Panc1 (cell line): ENCODE data around the gene OR52E6. TPM values are rescaled to one million over a fixed set of nuclear protein-coding genes. Genes with fewer than 3 reads are reported as not detected.

Source experiments
- ATAC-seq: fragments of 200-7000 bp; cut with Tn5 transposase; 2 replicates; pipeline ENCODE4 v1.9.1; 2020; ENCODE audit warnings: mild to moderate bottlenecking, moderate library complexity
- Bru-seq: library from RNA; stranded (reverse); fragments of 400-500 nt; gene quantifications from one replicate; lab custom pipeline; 2021; lab: Mats Ljungman, UMichigan
- BruChase-seq, 2 experiments: library from RNA; stranded (reverse); fragments of 400-500 nt; gene quantifications; one replicate each; lab custom pipeline; 2021; lab: Mats Ljungman, UMichigan
- BruUV-seq: library from RNA; stranded (reverse); fragments of 400-500 nt; replicated peaks from 2 replicates; lab custom pipeline; 2021; lab: Mats Ljungman, UMichigan
- CTCF ChIA-PET: fragments of 300-600 bp; sonication (Branson Sonifier 250); formaldehyde crosslinking; loops from one replicate; lab custom pipeline; 2022; ENCODE audit warnings: antibody characterized with exemption; lab: Charles Lee
- POLR2A ChIA-PET: fragments of 300-600 bp; sonication (Branson Sonifier 250); formaldehyde crosslinking; loops from one replicate; lab custom pipeline; 2022; ENCODE audit warnings: antibody characterized with exemption; lab: Charles Lee
- DNase-seq: peaks from one replicate; pipeline ENCODE4 v3.0.0-alpha.2; 2010; ENCODE audit warnings: low read depth, low spot score
- H3K27ac ChIP-seq: 2 replicates; pipeline ENCODE4 v1.5.1; 2011; ENCODE audit warnings: mild to moderate bottlenecking, low read length, inconsistent platforms
- H3K27me3 ChIP-seq: fragments of 200-500 bp; sonication (Bioruptor generic); 2 replicates; pipeline ENCODE4 v1.6.0; 2014; ENCODE audit warnings: low read length, inconsistent platforms; ENCODE audit not compliant: control insufficient read depth, insufficient read depth
- H3K36me3 ChIP-seq: fragments of 200-500 bp; sonication (Bioruptor generic); 2 replicates; pipeline ENCODE4 v1.5.1; 2014; ENCODE audit warnings: inconsistent platforms, mild to moderate bottlenecking, low read length, moderate library complexity; ENCODE audit not compliant: control insufficient read depth, insufficient read depth
- H3K4me1 ChIP-seq: 2 replicates; pipeline ENCODE4 v1.5.1; 2011; ENCODE audit warnings: inconsistent platforms, mild to moderate bottlenecking, low read length, moderate library complexity; ENCODE audit not compliant: control insufficient read depth, insufficient read depth
- H3K4me3 ChIP-seq, 2 experiments: 2 replicates each; pipeline ENCODE4 v1.5.1; 2011 to 2012; ENCODE audit warnings: low read depth in 2 of 2, low read length in 2 of 2, mild to moderate bottlenecking in 2 of 2, inconsistent platforms in 1 of 2, moderate library complexity in 1 of 2
- H3K9me3 ChIP-seq: fragments of 200-500 bp; sonication (Bioruptor generic); 2 replicates; pipeline ENCODE4 v1.5.1; 2014; ENCODE audit warnings: low read depth, mild to moderate bottlenecking, inconsistent platforms, low read length, moderate library complexity; ENCODE audit not compliant: control insufficient read depth, insufficient read depth
- POLR2AphosphoS5 ChIP-seq: IDR thresholded peaks from 2 replicates; pipeline ENCODE4 v1.6.1; 2012; ENCODE audit warnings: mild to moderate bottlenecking, low read depth, low read length, moderate library complexity
- SIN3A ChIP-seq: IDR thresholded peaks from 2 replicates; pipeline ENCODE4 v1.6.1; 2012; ENCODE audit warnings: low read depth, mild to moderate bottlenecking, low read length, moderate library complexity, borderline replicate concordance; ENCODE audit not compliant: insufficient read depth
- TCF7L2 ChIP-seq: IDR thresholded peaks from 2 replicates; pipeline ENCODE4 v1.6.1; 2011; ENCODE audit warnings: mild to moderate bottlenecking, low read depth, low read length, inconsistent platforms
- in situ Hi-C: cut with HindIII; loops from 2 replicates; pipeline ENCODE4 v1.10.0; 2016; ENCODE audit warnings: low sequenced_read_pairs, low pct_unique_long_range_greater_than_20kb
- intact Hi-C: fragments of 100-400 bp; cut with micrococcal nuclease; formaldehyde crosslinking; loops from one replicate; pipeline ENCODE4 v1.10.0; 2022; ENCODE audit not compliant: unreplicated experiment
- long read RNA-seq: library from polyadenylated mRNA; unstranded; transcript quantifications from one replicate; pipeline ENCODE4 v2.0.0, GENCODE V29; 2021; ENCODE audit not compliant: unreplicated experiment
- polyA plus RNA-seq: library from polyadenylated mRNA; unstranded; fragments of >200 nt; gene quantifications from one replicate; pipeline ENCODE4 v1.2.1, GENCODE V29; 2012; ENCODE audit warnings: missing spikeins; ENCODE audit not compliant: insufficient read length
- total RNA-seq: library from RNA; stranded (reverse); gene quantifications from one replicate; pipeline ENCODE4 v1.2.1, GENCODE V29; 2021; ENCODE audit not compliant: unreplicated experiment
- TF ChIP-seq, protein P1 (sequence below): fragments of 450-650 bp; IDR thresholded peaks from 2 replicates; pipeline ENCODE4 v1.5.1; 2017; ENCODE audit warnings: mild to moderate bottlenecking
- TF ChIP-seq, protein P2 (sequence below), 2 experiments: IDR thresholded peaks; 2 replicates each; pipeline ENCODE4 v1.6.1; 2011 to 2012; ENCODE audit warnings: low read depth in 2 of 2, control low read depth in 1 of 2, low read length in 1 of 2, mild to moderate bottlenecking in 1 of 2, moderate library complexity in 1 of 2; ENCODE audit not compliant: insufficient read depth in 1 of 2

OR52E6 gene
- total RNA-seq (not detected), Bru-seq, nascent RNA (not detected), BruChase-seq, experiment 1, labeled RNA remaining after a 2-hour chase (not detected), BruChase-seq, experiment 2, labeled RNA remaining after a 6-hour chase (not detected)
- not detected for polyA plus RNA-seq
- long read RNA-seq, result 0 reads

DNA sequence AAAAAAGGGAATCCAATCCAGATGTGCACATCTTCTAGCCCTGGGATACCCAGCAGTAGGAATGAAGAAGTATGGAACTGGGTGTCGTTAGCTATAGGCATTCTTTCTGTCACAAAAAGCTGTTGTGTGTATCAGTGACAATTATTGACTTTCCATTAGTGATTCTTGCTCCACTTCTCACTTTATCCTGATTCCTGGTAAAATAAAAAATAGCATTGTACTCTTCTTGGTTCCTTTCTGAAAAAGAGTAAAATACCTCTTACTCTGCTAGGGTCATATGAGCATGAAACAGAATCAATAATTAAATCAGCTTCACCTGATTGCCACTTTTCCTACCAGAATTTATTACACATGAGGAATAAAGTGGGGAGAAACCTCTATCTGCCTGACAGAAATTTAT, at the start of gene OR52E6:
Gene OR52E6, minus strand, starts transcription at position 101 of the 400 bp plus-strand sequence. Its CDS starts 0 bp downstream, at position 101.
- intact Hi-C loops (no loop called here), in situ Hi-C loops (no loop called here)
- no peaks in the 10 kb centered on the region for H3K9me3 ChIP-seq
- TF ChIP-seq TCF7L2, result no peak
- TF ChIP-seq SIN3A, result no peak
- TF ChIP-seq, protein P1, sequence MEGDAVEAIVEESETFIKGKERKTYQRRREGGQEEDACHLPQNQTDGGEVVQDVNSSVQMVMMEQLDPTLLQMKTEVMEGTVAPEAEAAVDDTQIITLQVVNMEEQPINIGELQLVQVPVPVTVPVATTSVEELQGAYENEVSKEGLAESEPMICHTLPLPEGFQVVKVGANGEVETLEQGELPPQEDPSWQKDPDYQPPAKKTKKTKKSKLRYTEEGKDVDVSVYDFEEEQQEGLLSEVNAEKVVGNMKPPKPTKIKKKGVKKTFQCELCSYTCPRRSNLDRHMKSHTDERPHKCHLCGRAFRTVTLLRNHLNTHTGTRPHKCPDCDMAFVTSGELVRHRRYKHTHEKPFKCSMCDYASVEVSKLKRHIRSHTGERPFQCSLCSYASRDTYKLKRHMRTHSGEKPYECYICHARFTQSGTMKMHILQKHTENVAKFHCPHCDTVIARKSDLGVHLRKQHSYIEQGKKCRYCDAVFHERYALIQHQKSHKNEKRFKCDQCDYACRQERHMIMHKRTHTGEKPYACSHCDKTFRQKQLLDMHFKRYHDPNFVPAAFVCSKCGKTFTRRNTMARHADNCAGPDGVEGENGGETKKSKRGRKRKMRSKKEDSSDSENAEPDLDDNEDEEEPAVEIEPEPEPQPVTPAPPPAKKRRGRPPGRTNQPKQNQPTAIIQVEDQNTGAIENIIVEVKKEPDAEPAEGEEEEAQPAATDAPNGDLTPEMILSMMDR, result no peak
- TF ChIP-seq, protein P2, sequence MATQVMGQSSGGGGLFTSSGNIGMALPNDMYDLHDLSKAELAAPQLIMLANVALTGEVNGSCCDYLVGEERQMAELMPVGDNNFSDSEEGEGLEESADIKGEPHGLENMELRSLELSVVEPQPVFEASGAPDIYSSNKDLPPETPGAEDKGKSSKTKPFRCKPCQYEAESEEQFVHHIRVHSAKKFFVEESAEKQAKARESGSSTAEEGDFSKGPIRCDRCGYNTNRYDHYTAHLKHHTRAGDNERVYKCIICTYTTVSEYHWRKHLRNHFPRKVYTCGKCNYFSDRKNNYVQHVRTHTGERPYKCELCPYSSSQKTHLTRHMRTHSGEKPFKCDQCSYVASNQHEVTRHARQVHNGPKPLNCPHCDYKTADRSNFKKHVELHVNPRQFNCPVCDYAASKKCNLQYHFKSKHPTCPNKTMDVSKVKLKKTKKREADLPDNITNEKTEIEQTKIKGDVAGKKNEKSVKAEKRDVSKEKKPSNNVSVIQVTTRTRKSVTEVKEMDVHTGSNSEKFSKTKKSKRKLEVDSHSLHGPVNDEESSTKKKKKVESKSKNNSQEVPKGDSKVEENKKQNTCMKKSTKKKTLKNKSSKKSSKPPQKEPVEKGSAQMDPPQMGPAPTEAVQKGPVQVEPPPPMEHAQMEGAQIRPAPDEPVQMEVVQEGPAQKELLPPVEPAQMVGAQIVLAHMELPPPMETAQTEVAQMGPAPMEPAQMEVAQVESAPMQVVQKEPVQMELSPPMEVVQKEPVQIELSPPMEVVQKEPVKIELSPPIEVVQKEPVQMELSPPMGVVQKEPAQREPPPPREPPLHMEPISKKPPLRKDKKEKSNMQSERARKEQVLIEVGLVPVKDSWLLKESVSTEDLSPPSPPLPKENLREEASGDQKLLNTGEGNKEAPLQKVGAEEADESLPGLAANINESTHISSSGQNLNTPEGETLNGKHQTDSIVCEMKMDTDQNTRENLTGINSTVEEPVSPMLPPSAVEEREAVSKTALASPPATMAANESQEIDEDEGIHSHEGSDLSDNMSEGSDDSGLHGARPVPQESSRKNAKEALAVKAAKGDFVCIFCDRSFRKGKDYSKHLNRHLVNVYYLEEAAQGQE (IDR thresholded peaks at IDR 0.05; ENCODE audit: insufficient read depth in 1 of 2, low read depth in 2 of 2, low read length in 1 of 2), result no peak
- TF ChIP-seq POLR2AphosphoS5, result no peak
- ChIA-PET CTCF (no interaction called here), POLR2A (no interaction called here)
- no TSS peak for BruUV-seq
- H3K27ac ChIP-seq, result no peak within 1 kb of the TSS
- no peak within 1 kb of the TSS for H3K4me3 ChIP-seq
- ATAC-seq (no peak), DNase-seq (no peak)
- no peaks in the 10 kb centered on the region for H3K4me1 ChIP-seq
- H3K36me3 ChIP-seq, result no peaks in the 10 kb centered on the region
- peaks cover 2% of the 10 kb centered on the region; the same call in 1 of the 2 replicates for H3K27me3 ChIP-seq

DNA sequence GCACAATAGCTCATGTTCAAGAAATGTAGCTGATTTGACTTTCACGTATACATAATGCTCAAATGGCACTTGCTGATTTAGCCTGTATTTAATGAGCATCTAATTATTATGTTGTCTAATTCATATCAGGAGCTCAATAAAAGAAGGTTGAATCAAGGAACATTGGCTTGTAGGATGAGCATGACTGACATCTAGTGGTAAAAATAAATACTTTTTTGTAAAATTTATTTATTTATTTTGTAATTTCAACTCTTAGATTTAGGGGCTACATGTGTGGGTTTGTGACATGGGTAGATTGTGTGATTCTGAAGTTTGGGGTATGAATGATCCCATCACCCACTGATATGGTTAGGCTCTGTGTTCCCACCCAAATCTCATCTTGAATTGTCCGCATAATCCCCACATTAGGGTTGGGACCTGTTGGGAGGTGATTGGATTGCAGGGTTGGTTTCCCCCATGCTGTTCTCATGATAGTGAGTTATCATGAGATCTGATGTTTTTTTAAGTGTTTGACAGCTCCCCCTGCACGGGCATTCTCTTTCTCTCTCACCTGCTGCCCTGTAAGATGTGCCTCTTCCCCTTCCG, 49.6 kb upstream of the OR52E6 start:
- H3K27me3 ChIP-seq, result peaks cover 6% of the 10 kb centered on the region
- no peak for TF ChIP-seq TCF7L2
- TF ChIP-seq, protein P1, result peak; percentile 79
- POLR2A ChIA-PET, result no interaction called here
- BruUV-seq, result no TSS peak
- intact Hi-C loops, result loop anchor here (5.0 kb wide), 1 partner anchor 689 kb away; the partner anchor contains the start of gene OR51V1
- DNase-seq, result peak; percentile 13
- H3K36me3 ChIP-seq, result no peaks in the 10 kb centered on the region
- H3K9me3 ChIP-seq, result no peaks in the 10 kb centered on the region
- in situ Hi-C loops, result no loop called here
- H3K4me1 ChIP-seq, result no peaks in the 10 kb centered on the region
- no peak for ATAC-seq
- CTCF ChIA-PET, result interaction anchor here (0.6 to 1.0 kb wide), 5 partner anchors 13 to 291 kb away, joined by 3 to 4 read pairs (median 4); partner anchors contain the start of gene TRIM5
- H3K27ac ChIP-seq, result no peak overlapping the region
- no peak overlapping the region for H3K4me3 ChIP-seq
